Vagina (tissue), 2 donors: ENCODE results near the gene CIAO2A. TPM values are rescaled to one million over a fixed set of nuclear protein-coding genes. Genes with fewer than 3 reads are reported as not detected.

ENCODE experiments used
- DNase-seq, 2 donors: peaks; one replicate each; pipeline ENCODE4 v3.0.0-alpha.2; 2017; ENCODE audit errors: extremely low spot score in 2 of 2
- H3K27ac ChIP-seq: fragments of 200-600 bp; sonication (generic); one replicate; pipeline ENCODE4 v1.5.1; 2019
- H3K27me3 ChIP-seq: fragments of 200-600 bp; sonication (generic); one replicate; pipeline ENCODE4 v1.5.1; 2019
- H3K36me3 ChIP-seq, 2 donors: fragments of 200-600 bp; sonication (generic); one replicate each; pipeline ENCODE4 v1.5.1; 2017 to 2019
- H3K4me1 ChIP-seq: fragments of 200-600 bp; sonication (generic); one replicate; pipeline ENCODE4 v1.5.1; 2019
- H3K4me3 ChIP-seq, 2 donors: fragments of 200-600 bp; sonication (generic); 1 replicate in 1 of 2; 2 replicates in 1 of 2; pipeline ENCODE4 v1.5.1; 2016 to 2019
- H3K9me3 ChIP-seq: fragments of 200-600 bp; sonication (generic); one replicate; pipeline ENCODE4 v1.5.1; 2019
- CTCF ChIP-seq, 3 experiments: fragments of 450-650 bp in 2 of 3; fragments of 200-600 bp in 1 of 3; sonication (generic) in 1 of 3; IDR thresholded peaks; one replicate each; pipeline ENCODE4 v1.5.1; 2017 to 2019; ENCODE audit warnings: antibody characterized with exemption in 3 of 3, mild to moderate bottlenecking in 2 of 3, moderate library complexity in 2 of 3
- POLR2A ChIP-seq, 2 donors: fragments of 450-650 bp; IDR thresholded peaks; one replicate each; pipeline ENCODE4 v1.6.1; 2017; ENCODE audit warnings: antibody characterized with exemption in 2 of 2, mild to moderate bottlenecking in 2 of 2, moderate library complexity in 2 of 2
- POLR2AphosphoS5 ChIP-seq, 2 donors: sonication (generic); formaldehyde crosslinking; IDR thresholded peaks; one replicate each; pipeline ENCODE4 v1.9.0; 2017; ENCODE audit warnings: antibody characterized with exemption in 2 of 2, mild to moderate bottlenecking in 2 of 2, low read depth in 1 of 2; ENCODE audit not compliant: insufficient read depth in 1 of 2
- intact Hi-C: fragments of 100-400 bp; cut with DNase I; formaldehyde crosslinking; loops from one replicate; pipeline ENCODE4 v1.15.1; 2023
- total RNA-seq: library from RNA; depleted of rRNA; stranded (reverse); fragments of >200 nt; gene quantifications from one replicate; pipeline ENCODE4 v1.2.3, GENCODE V29; 2016

The CIAO2A gene
- total RNA-seq, 1 donor from 2014 or later, result 36.1 TPM

DNA sequence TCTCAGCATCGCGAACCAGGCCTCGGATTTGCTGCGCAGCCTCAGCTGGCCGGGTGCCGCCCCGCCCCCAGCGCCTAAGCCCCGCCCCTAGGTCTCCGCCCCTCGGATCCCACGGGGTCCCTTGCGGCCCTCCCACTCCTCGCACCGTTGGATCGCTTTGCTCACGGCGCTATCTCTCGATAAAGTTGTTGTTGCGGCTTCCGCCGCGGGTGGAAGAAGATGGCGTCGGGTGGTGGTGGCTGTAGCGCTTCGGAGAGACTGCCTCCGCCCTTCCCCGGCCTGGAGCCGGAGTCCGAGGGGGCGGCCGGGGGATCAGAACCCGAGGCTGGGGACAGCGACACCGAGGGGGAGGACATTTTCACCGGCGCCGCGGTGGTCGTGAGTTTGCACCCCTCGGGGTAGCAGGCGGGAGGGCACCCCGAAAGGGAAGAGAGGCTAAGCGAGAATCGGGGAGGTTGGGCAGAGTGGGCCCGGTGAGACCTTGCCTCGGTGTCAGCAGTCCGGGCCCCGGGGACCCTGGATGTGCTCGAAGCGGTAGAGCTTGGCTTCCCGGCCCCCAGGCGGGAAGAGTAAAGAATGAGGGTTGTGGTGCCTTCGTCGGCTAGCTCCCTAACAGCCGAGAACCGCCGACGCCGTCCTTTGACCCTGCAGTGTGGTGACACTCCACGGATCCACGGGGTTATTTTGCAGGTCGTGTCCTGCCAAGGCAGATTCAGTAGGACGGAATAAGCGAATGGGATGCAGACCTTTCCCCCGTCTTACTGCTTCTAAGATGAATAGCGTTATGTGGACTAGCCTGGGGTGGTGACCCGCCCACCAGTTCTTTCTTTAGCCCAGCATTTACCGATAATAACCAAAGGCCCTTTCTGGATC, 2.4 kb upstream of the CIAO2A start, which contains the start of gene SNX1:
TSS of gene SNX1 (plus strand) at position 188 of the 873 bp plus-strand sequence. CDS start at position 220, 32 bp downstream.
- intact Hi-C loops, result loop anchor here (10.0 kb wide), 1 partner anchor 59 kb away; the partner anchor contains the start of gene SNX22
- H3K4me1 ChIP-seq, result peaks cover 73% of the 10 kb centered on the region
- no peaks in the 10 kb centered on the region for H3K27me3 ChIP-seq
- TF ChIP-seq POLR2A (IDR thresholded peaks at IDR 0.05) (peak in 1 of 2 donors; percentile 94), POLR2AphosphoS5 (IDR thresholded peaks at IDR 0.05; ENCODE audit: insufficient read depth in 1 of 2, low read depth in 1 of 2) (peak; percentile 99), CTCF (IDR thresholded peaks at IDR 0.05) (peak in 1 of 3 experiments; percentile 24)
- no peaks in the 10 kb centered on the region for H3K36me3 ChIP-seq
- peak within 1 kb of the TSS; percentile 81 to 92 for H3K4me3 ChIP-seq
- peak within 1 kb of the TSS; percentile 90 for H3K27ac ChIP-seq
- DNase-seq, result peak; percentile 94 to 97
- no peaks in the 10 kb centered on the region for H3K9me3 ChIP-seq

GRCh38 chr15:64095431-64095794, 1.8 kb upstream of the CIAO2A start:
- intact Hi-C loops, result loop anchor here (10.0 kb wide), 1 partner anchor 59 kb away; the partner anchor contains the start of gene SNX22
- H3K4me1 ChIP-seq, result peaks cover 73% of the 10 kb centered on the region
- peak overlapping the region; percentile 81 to 92 for H3K4me3 ChIP-seq
- H3K27me3 ChIP-seq, result no peaks in the 10 kb centered on the region
- H3K27ac ChIP-seq, result peak overlapping the region; percentile 90
- no peak for DNase-seq
- H3K9me3 ChIP-seq, result no peaks in the 10 kb centered on the region
- TF ChIP-seq CTCF (IDR thresholded peaks at IDR 0.05), result no peak
- H3K36me3 ChIP-seq, result no peaks in the 10 kb centered on the region

GRCh38 chr15:64092864-64093626, 593 bp downstream of the CIAO2A start:
- Histone ChIP-seq H3K36me3 (peaks cover 0 to 9% of the 10 kb centered on the region in 2 donors), H3K4me1 (peaks cover 50% of the 10 kb centered on the region), H3K27ac (peak overlapping the region; percentile 90), H3K9me3 (no peaks in the 10 kb centered on the region), H3K27me3 (no peaks in the 10 kb centered on the region), H3K4me3 (peak overlapping the region; percentile 82 to 84)
- DNase-seq, result no peak
- TF ChIP-seq CTCF (IDR thresholded peaks at IDR 0.05) (no peak), POLR2A (IDR thresholded peaks at IDR 0.05) (no peak), POLR2AphosphoS5 (IDR thresholded peaks at IDR 0.05; ENCODE audit: insufficient read depth in 1 of 2, low read depth in 1 of 2) (no peak)
- intact Hi-C loops, result loop anchor here (10.0 kb wide), 1 partner anchor 62 kb away; the partner anchor contains the start of gene SNX22

- no peak for DNase-seq
- no peaks in the 10 kb centered on the region for H3K9me3 ChIP-seq
- peaks cover 0 to 16% of the 10 kb centered on the region in 2 donors for H3K36me3 ChIP-seq
- TF ChIP-seq POLR2A (IDR thresholded peaks at IDR 0.05), result no peak
- peak in 1 of 3 experiments; percentile 8 for TF ChIP-seq CTCF (IDR thresholded peaks at IDR 0.05)
- H3K4me3 ChIP-seq, result peak overlapping the region; percentile 82 to 84
- H3K4me1 ChIP-seq, result peaks cover 42% of the 10 kb centered on the region
- no peaks in the 10 kb centered on the region for H3K27me3 ChIP-seq
- intact Hi-C loops, result loop anchor here (10.0 kb wide), 1 partner anchor 63 kb away; the partner anchor contains the start of gene SNX22
- H3K27ac ChIP-seq, result peak overlapping the region; percentile 90
Measured at GRCh38 chr15:64092075-64092820, 1.4 kb downstream of the CIAO2A start.
